Common myeloid progenitor, CD34-positive (primary cell): Measurements from ENCODE around the gene NDUFS5.
"Not testable (repeated sequence)": the region's sequence is repeated elsewhere in the genome, so short reads cannot be mapped to it uniquely, and the experiment has no call there.

Source experiments
- CTCF ChIA-PET: fragments of 350-600 bp; sonication (Branson Sonifier 250); formaldehyde crosslinking; loops from one replicate; lab custom pipeline; 2021; ENCODE audit warnings: antibody characterized with exemption; lab: Charles Lee
- POLR2A ChIA-PET: fragments of 350-600 bp; sonication (Branson Sonifier 250); formaldehyde crosslinking; loops from one replicate; lab custom pipeline; 2021; ENCODE audit warnings: antibody characterized with exemption; lab: Charles Lee
- DNase-seq, 3 donors: peaks; one replicate each; pipeline versions ENCODE4 v3.0.0 to v3.0.0-alpha.2; 2013
- H3K27ac ChIP-seq, 2 experiments: 1 replicate in 1 of 2; 2 replicates in 1 of 2; pipeline ENCODE4 v1.7.0; 2013; ENCODE audit warnings: inconsistent platforms in 2 of 2, low read length in 2 of 2, mild to moderate bottlenecking in 2 of 2, low read depth in 1 of 2, moderate library complexity in 1 of 2; ENCODE audit not compliant: severe bottlenecking in 2 of 2, insufficient read depth in 1 of 2, poor library complexity in 1 of 2
- H3K27me3 ChIP-seq, 5 experiments: replicated peaks in 2 of 5; 1 replicate in 3 of 5; 2 replicates in 2 of 5; pipeline versions ENCODE4 v1.6.1 to v1.7.0; 2013; ENCODE audit warnings: low read length in 4 of 5, mild to moderate bottlenecking in 2 of 5, moderate library complexity in 2 of 5, inconsistent platforms in 1 of 5; ENCODE audit not compliant: insufficient read depth in 5 of 5, control insufficient read depth in 4 of 5
- H3K36me3 ChIP-seq, 4 experiments: 1 replicate in 2 of 4; 2 replicates in 2 of 4; pipeline versions ENCODE4 v1.6.1 to v1.7.0; 2013; ENCODE audit warnings: low read length in 3 of 4, control low read depth in 1 of 4, mild to moderate bottlenecking in 1 of 4; ENCODE audit not compliant: control insufficient read depth in 4 of 4, insufficient read depth in 4 of 4
- H3K4me1 ChIP-seq, 4 experiments: 1 replicate in 3 of 4; 2 replicates in 1 of 4; pipeline versions ENCODE4 v1.6.1 to v1.7.1; 2013; ENCODE audit warnings: low read length in 3 of 4, mild to moderate bottlenecking in 3 of 4, control low read depth in 1 of 4, inconsistent platforms in 1 of 4, moderate library complexity in 1 of 4; ENCODE audit not compliant: control insufficient read depth in 4 of 4, insufficient read depth in 4 of 4; ENCODE audit errors: control extremely low read depth in 1 of 4
- H3K4me3 ChIP-seq, 7 experiments: 1 replicate in 4 of 7; 2 replicates in 3 of 7; pipeline versions ENCODE4 v1.5.1 to v1.7.0; 2013; ENCODE audit warnings: mild to moderate bottlenecking in 7 of 7, low read length in 6 of 7, moderate library complexity in 6 of 7, inconsistent platforms in 2 of 7, low read depth in 2 of 7, control low read depth in 1 of 7; ENCODE audit not compliant: insufficient read depth in 4 of 7, control insufficient read depth in 1 of 7; ENCODE audit errors: extremely low read depth in 1 of 7
- H3K9me3 ChIP-seq, 5 experiments: 1 replicate in 4 of 5; 2 replicates in 1 of 5; pipeline versions ENCODE4 v1.6.1 to v1.7.1; 2013; ENCODE audit warnings: low read length in 4 of 5, mild to moderate bottlenecking in 2 of 5, inconsistent platforms in 1 of 5, low read depth in 1 of 5, moderate library complexity in 1 of 5; ENCODE audit not compliant: control insufficient read depth in 4 of 5, insufficient read depth in 2 of 5; ENCODE audit errors: control extremely low read depth in 1 of 5
- WGBS: methylation state at CpG from one replicate; pipeline ENCODE4 v1.1.5; 2013; ENCODE audit not compliant: insufficient coverage; 5-methylcytosine and 5-hydroxymethylcytosine counted together

NDUFS5 gene

DNA sequence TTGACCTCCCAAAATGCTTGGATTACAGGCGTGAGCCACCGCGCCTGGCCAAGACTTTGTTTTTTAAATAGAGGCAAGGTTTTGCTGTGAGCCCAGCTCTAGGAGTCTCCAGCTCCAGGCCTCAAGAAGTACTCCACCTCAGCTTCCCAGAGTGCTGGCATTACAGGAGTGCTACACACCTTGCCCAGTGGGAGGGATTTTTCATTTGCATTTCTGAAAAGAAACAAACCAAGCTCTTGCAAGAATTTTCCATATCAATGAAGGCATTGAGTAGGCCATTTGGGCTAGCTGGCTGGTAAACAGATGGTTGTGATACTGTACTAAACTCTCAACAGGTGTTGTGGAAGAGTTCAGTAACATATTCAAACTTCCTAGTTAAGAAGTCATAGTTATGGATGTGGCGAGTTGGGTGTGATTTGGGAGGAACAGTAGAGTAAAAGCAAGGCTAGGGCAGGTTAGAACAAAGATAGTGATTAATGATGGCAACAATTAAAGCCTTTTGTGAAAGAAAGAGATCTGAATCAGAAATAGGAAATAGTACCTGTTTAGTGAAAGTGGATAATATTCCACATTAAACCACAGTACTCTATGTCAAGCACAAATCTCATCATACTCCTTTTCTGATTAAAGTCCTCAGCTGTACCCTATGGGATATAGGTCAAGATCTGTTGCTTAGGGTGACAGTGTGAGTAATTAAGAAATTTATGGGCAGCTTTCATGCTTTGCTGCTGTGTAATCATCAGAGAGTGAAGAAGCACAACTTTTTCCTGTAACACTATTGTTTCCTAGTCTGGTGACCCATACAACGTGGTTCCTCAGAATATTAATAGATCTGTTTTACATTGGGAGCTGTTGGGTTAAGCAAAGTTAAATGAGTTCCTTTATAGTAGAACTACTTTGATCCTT, 24.4 kb upstream of the NDUFS5 start:
- ChIA-PET POLR2A (interaction anchor here (0.6 kb wide), 2 partner anchors 10 to 65 kb away, joined by 3 read pairs; no protein-coding TSS in a partner anchor), CTCF (interaction anchor here (0.7 to 1.4 kb wide), 2 partner anchors 9 to 114 kb away, joined by 3 to 6 read pairs; no protein-coding TSS in a partner anchor)
- Histone ChIP-seq H3K27me3 (no peaks in the 10 kb centered on the region), H3K27ac (no peak overlapping the region), H3K4me3 (no peak overlapping the region), H3K4me1 (no peaks in the 10 kb centered on the region), H3K9me3 (no peaks in the 10 kb centered on the region), H3K36me3 (peaks cover 29 to 81% (median 68%) of the 10 kb centered on the region in 4 experiments)
- DNase-seq, result no peak
- 95% methylated on average over 3 of the region's 5 CpGs for WGBS

DNA sequence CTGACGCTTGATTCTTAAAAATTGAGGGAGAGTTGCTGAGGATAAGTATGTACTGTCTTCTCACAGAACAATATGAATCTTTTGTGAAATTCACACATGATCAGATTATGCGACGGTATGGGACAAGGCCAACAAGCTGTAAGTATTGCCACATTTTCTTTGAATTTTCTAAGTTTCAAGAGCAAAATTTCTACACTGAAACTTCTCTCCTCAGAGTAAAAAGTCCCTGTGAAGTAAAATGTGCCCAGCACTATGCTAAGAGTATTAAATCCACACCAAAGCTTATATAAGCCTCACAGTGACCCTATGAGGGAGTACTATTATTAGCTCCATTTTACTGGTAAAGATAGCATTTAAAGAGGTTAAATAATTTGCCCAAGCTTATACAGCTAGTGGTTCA, 22.9 kb upstream of the NDUFS5 start:
- DNase-seq, result no peak
- no peak overlapping the region for H3K4me3 ChIP-seq
- CTCF ChIA-PET, result interaction anchor here (1.1 kb wide), 1 partner anchor 89 kb away, joined by 4 read pairs; no protein-coding TSS in a partner anchor
- H3K27ac ChIP-seq, result peak overlapping the region in 1 of 2 experiments; percentile 21
- no peaks in the 10 kb centered on the region for H3K9me3 ChIP-seq
- POLR2A ChIA-PET, result interaction anchor here (0.6 kb wide), 1 partner anchor 837 kb away, joined by 3 read pairs; no protein-coding TSS in a partner anchor
- no peaks in the 10 kb centered on the region for H3K27me3 ChIP-seq
- no peaks in the 10 kb centered on the region for H3K4me1 ChIP-seq
- peaks cover 29 to 91% (median 64%) of the 10 kb centered on the region in 4 experiments for H3K36me3 ChIP-seq
- WGBS, result 96% methylated on average over 2 of the region's 3 CpGs

DNA sequence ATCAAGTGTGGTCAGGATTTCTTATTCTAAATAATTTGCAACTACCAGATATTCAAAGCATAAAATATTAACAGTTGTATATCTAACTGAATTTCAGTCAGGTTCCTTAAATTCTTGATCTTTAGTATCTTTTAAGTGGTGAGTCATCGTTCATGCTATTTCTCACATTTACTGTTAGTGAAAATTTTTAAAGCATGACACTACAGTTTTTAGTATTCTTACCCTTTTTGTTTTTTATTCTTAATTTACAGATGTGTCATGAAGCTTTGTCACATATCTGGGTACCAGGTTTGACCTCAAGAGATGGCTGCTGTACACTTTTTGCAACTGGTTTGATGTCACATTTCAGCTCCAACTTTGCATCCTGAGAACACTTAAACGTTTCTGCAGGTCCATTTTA, 22.4 kb upstream of the NDUFS5 start:
- CTCF ChIA-PET, result interaction anchor here (0.6 kb wide), 1 partner anchor 253 kb away, joined by 3 read pairs; no protein-coding TSS in a partner anchor
- H3K27me3 ChIP-seq, result no peaks in the 10 kb centered on the region
- peaks cover 29 to 91% (median 64%) of the 10 kb centered on the region in 4 experiments for H3K36me3 ChIP-seq
- H3K27ac ChIP-seq, result no peak overlapping the region
- H3K9me3 ChIP-seq, result no peaks in the 10 kb centered on the region
- POLR2A ChIA-PET, result no interaction called here
- no peaks in the 10 kb centered on the region for H3K4me1 ChIP-seq
- WGBS, result 91% methylated on average over 1 of the region's 2 CpGs
- peak in 2 of 3 donors; percentile 23 to 34 for DNase-seq
- no peak overlapping the region for H3K4me3 ChIP-seq

DNA sequence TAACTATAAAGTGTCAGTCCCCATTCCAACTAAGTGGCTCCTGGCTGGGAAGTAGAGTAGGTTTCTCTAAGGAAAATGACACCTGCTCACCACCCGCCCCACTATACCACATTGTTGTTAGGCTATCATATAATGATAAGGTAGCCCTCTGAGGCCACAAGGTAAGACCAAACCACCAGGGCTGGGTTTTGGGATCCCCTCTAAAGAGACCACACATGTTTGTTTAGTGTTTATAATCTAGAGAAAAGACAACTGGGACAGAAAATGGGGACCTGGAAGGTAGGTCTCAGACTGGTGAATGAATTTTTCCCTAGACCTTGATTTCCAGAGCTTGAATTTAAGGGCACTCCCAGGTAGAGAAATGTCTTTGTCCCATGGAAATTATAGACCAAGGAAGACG, 19.9 kb upstream of the NDUFS5 start:
- Histone ChIP-seq H3K36me3 (peaks cover 20 to 82% (median 51%) of the 10 kb centered on the region in 4 experiments), H3K27ac (no peak overlapping the region), H3K9me3 (no peaks in the 10 kb centered on the region), H3K4me1 (no peaks in the 10 kb centered on the region), H3K27me3 (no peaks in the 10 kb centered on the region), H3K4me3 (no peak overlapping the region)
- no CpG with 5 or more reads among the region's 2 CpGs for WGBS
- ChIA-PET CTCF (interaction anchor here (1.2 kb wide), 1 partner anchor 85 kb away, joined by 3 read pairs; no protein-coding TSS in a partner anchor), POLR2A (interaction anchor here (0.6 kb wide), 3 partner anchors 13 to 51 kb away, joined by 3 to 4 read pairs (median 3); no protein-coding TSS in a partner anchor)
- no peak for DNase-seq

DNA sequence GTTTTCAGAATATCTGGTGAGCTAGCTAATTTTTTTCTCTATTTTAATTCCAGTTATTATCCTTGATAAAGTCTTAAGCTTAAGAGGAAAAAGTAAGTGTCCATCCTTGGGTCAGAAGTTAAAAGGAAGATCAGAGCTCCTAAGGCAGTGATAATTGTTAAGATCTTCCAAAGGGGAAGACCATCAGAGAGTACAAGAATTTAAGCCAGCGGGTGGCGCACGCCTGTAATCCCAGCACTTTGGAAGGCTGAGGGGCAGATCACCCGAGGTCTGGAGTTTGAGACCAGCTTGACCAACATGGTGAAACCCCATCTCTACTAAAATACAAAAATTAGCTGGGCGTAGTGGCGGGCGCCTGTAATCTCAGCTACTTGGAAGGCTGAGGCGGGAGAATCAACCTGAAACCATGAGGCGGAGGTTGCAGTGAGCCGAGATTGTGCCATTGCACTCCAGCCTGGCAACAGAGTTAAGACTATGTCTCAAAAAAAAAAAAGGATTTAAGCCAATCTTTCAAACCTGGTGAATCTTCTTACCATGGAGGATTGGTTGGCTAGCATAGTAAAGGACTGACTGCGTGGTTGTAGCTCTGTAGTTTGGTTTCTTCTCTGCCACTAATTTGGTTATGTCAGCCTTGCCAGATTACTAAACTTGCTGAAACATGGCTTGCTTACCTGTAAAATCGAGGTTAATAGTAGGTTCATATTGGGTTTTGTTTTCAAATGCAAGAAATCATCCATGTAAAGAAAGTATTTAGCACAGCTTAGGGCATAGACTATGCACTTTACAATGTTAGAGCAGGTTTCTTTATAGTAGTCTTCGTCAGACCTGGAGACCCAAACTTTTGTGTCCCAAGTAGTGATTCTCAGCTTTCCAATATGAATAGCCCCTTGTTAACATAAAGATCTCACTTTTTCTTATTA, 19.2 kb upstream of the NDUFS5 start:
- Histone ChIP-seq H3K27ac (no peak overlapping the region), H3K36me3 (peaks cover 15 to 76% (median 44%) of the 10 kb centered on the region in 4 experiments), H3K27me3 (no peaks in the 10 kb centered on the region), H3K4me1 (no peaks in the 10 kb centered on the region), H3K4me3 (no peak overlapping the region), H3K9me3 (no peaks in the 10 kb centered on the region)
- no peak for DNase-seq
- POLR2A ChIA-PET, result interaction anchor here (0.6 kb wide), 3 partner anchors 12 to 50 kb away, joined by 3 to 4 read pairs (median 3); no protein-coding TSS in a partner anchor
- CTCF ChIA-PET, result interaction anchor here (1.2 kb wide), 1 partner anchor 85 kb away, joined by 3 read pairs; no protein-coding TSS in a partner anchor
- WGBS, result 98% methylated on average over 7 of the region's 13 CpGs

DNA sequence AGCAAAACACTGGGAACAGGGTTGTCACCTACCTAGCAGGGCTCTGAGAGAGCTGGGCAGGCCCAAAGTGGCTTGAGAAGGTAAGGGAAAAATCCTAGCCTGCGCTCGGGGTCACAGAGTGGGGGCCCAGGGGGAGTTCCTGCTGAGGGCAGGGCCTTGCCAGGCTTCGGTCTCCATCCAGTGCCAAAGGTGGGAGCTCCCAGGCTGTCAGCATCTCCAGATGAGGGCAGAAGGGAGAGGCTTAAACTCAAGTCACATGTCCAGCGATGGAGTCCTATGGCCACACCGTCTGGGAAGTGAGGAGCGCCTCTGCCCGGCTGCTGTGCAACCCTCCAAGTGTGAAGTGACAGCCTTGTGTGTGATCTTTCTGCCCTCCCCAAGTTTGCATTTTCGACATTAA, 11.2 kb upstream of the NDUFS5 start:
- CTCF ChIA-PET, H3K27ac ChIP-seq, H3K4me3 ChIP-seq, H3K4me1 ChIP-seq, DNase-seq, H3K9me3 ChIP-seq, H3K36me3 ChIP-seq, POLR2A ChIA-PET, H3K27me3 ChIP-seq: not testable (repeated sequence)
- WGBS, result 95% methylated on average over 7 of the region's 8 CpGs
